GM23248 (cell line): Measurements from ENCODE around the gene MYO16.

Experiments used
- EZH2 ChIP-seq: fragments of 200-600 bp; sonication (generic); IDR thresholded peaks from 2 replicates; pipeline ENCODE4 v1.6.1; 2018; ENCODE audit warnings: antibody characterized with exemption, mild to moderate bottlenecking; ENCODE audit not compliant: insufficient read depth, poor library complexity, severe bottlenecking
- EZH2phosphoT487 ChIP-seq: fragments of 200-600 bp; sonication (generic); IDR thresholded peaks from 2 replicates; pipeline ENCODE4 v1.6.1; 2018; ENCODE audit warnings: antibody characterized with exemption, moderate library complexity, mild to moderate bottlenecking, low read depth; ENCODE audit not compliant: insufficient read depth

- TF ChIP-seq EZH2, result no peak
- TF ChIP-seq EZH2phosphoT487, result no peak
These were observed 414.2 kb downstream of the MYO16 start for GRCh38 chr13:109043636-109044035.
